ENCODE measurements around the gene CNTN4.

DNA sequence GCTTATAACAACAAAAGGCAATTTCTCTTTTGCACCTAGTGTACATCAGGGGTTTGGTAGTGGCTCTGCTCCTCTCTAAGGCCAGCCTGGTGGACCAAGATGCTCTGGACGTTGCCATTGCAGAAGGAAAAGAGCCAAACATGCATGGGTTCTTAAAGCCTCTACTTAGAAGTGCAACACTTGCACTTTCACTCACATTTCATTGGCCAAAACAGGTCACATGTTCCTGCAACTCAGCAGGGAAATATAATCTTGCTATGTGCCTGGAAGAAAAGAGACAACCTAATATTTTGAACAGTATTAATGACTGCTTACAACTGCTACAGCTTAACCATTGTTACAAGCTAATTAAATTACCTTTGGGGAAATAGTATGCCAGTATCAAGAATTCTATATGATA lies 828.6 kb downstream of the CNTN4 start:
- TF ChIP-seq, protein P1, sequence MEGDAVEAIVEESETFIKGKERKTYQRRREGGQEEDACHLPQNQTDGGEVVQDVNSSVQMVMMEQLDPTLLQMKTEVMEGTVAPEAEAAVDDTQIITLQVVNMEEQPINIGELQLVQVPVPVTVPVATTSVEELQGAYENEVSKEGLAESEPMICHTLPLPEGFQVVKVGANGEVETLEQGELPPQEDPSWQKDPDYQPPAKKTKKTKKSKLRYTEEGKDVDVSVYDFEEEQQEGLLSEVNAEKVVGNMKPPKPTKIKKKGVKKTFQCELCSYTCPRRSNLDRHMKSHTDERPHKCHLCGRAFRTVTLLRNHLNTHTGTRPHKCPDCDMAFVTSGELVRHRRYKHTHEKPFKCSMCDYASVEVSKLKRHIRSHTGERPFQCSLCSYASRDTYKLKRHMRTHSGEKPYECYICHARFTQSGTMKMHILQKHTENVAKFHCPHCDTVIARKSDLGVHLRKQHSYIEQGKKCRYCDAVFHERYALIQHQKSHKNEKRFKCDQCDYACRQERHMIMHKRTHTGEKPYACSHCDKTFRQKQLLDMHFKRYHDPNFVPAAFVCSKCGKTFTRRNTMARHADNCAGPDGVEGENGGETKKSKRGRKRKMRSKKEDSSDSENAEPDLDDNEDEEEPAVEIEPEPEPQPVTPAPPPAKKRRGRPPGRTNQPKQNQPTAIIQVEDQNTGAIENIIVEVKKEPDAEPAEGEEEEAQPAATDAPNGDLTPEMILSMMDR (IDR thresholded peaks at IDR 0.05; ENCODE audit: borderline replicate concordance, extremely low read depth, low read length, poor library complexity, severe bottlenecking): no peak
- TF ChIP-seq EZH2 (IDR thresholded peaks at IDR 0.05; ENCODE audit: borderline replicate concordance, low read depth, low read length, severe bottlenecking): no peak

Data from DND-41 (cell line).